Measurements from ENCODE around the gene PRKCZ. TPM values are rescaled to one million over a fixed set of nuclear protein-coding genes. Genes with fewer than 3 reads are reported as not detected.
A peak's percentile ranks its signal among the peaks of the same experiment; 100 is the strongest.
"Not testable (repeated sequence)": the region's sequence is repeated elsewhere in the genome, so short reads cannot be mapped to it uniquely, and the experiment has no call there.

PRKCZ gene
- total RNA-seq, 1 donor from 2014 or later, result 7.8 TPM

DNA sequence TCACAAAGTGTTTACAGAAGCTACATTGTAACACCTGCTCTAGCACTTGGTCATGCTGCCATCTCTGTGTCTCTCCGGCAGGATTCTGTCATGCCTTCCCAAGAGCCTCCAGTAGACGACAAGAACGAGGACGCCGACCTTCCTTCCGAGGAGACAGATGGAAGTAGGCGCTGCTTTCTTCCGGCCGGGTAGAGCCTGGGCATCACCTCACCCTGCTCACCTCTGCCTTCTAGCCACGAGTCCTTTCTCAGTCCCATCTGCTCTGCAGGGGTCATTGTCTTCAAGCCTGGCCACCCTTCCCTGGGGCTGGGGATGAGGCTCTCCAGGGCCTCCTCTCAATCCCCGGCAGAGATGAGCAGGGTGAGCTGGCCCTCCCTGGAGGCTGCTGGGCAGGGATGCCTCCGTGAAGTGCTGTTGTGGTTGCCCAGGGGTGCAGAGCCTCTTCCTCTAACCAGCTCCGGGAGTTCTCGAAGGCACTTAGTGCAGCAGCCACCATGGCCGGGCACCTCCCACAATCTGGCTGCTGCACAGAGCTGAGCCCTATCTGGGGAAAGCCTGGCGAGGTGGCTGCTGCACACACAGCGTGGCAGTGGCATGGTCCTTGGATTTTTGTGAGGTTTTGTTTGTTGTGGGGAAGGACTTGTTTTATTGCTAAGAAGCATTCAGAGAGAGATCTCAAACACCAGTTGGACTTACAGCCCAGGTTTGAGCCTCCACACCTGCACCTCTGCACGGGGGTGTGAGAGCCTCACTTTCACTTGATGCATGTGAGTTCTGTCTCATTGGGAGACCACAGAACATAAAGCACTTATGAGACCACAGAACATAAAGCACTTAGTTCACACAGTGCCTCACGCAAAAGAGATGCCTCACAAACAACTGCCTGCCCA, 96.0 kb downstream of the PRKCZ start:
- TF ChIP-seq, protein P1, sequence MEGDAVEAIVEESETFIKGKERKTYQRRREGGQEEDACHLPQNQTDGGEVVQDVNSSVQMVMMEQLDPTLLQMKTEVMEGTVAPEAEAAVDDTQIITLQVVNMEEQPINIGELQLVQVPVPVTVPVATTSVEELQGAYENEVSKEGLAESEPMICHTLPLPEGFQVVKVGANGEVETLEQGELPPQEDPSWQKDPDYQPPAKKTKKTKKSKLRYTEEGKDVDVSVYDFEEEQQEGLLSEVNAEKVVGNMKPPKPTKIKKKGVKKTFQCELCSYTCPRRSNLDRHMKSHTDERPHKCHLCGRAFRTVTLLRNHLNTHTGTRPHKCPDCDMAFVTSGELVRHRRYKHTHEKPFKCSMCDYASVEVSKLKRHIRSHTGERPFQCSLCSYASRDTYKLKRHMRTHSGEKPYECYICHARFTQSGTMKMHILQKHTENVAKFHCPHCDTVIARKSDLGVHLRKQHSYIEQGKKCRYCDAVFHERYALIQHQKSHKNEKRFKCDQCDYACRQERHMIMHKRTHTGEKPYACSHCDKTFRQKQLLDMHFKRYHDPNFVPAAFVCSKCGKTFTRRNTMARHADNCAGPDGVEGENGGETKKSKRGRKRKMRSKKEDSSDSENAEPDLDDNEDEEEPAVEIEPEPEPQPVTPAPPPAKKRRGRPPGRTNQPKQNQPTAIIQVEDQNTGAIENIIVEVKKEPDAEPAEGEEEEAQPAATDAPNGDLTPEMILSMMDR (IDR thresholded peaks at IDR 0.05), result no peak
- no peak overlapping the region for H3K27ac Mint-ChIP-seq (ENCODE audit: unreplicated experiment)
- H3K27me3 Mint-ChIP-seq (ENCODE audit: low read depth), result no peaks in the 10 kb centered on the region
- no peaks in the 10 kb centered on the region for H3K4me1 Mint-ChIP-seq (ENCODE audit: low read depth)
- no peak overlapping the region for H3K4me3 Mint-ChIP-seq (ENCODE audit: unreplicated experiment)
- no peaks in the 10 kb centered on the region for H3K36me3 Mint-ChIP-seq (ENCODE audit: low read depth)
- no peaks in the 10 kb centered on the region for H3K9me3 Mint-ChIP-seq (ENCODE audit: low read depth)
- DNase-seq (ENCODE audit: low spot score), result peak; percentile 76

DNA sequence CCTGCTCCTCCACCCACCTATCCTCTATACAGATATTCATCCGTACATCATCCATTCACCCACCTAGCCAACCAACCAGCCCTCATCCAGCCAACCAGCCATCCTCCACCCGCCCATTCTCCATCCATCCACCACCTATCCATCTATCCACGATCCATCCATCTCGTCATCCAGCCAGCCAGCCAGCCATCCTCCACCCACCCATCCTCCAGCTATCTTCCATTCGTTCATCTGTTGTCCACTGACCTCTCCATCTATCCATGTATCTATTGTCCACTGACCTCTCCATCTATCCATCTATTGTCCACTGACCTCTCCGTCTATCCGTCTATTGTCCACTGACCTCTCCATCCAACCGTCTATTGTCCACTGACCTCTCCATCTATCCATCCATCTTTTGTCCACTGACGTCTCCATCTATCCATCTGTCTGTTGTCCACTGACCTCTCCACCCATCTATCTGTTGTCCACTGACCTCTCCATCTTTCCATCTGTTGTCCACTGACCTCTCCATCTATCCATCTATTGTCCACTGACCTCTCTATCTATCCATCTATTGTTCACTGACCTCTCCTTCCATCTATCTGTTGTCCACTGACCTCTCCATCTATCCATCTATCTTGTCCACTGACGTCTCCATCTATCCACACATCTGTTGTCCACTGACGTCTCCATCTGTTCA, 96.8 kb downstream of the PRKCZ start:
- DNase-seq (ENCODE audit: low spot score), result no peak
- H3K4me3 Mint-ChIP-seq (ENCODE audit: unreplicated experiment), result no peak overlapping the region
- no peaks in the 10 kb centered on the region for H3K9me3 Mint-ChIP-seq (ENCODE audit: low read depth)
- TF ChIP-seq, protein P1 (IDR thresholded peaks at IDR 0.05), result no peak
- H3K4me1 Mint-ChIP-seq (ENCODE audit: low read depth), result no peaks in the 10 kb centered on the region
- H3K27ac Mint-ChIP-seq (ENCODE audit: unreplicated experiment), result no peak overlapping the region
- H3K36me3 Mint-ChIP-seq (ENCODE audit: low read depth), result no peaks in the 10 kb centered on the region
- H3K27me3 Mint-ChIP-seq (ENCODE audit: low read depth), result no peaks in the 10 kb centered on the region

DNA sequence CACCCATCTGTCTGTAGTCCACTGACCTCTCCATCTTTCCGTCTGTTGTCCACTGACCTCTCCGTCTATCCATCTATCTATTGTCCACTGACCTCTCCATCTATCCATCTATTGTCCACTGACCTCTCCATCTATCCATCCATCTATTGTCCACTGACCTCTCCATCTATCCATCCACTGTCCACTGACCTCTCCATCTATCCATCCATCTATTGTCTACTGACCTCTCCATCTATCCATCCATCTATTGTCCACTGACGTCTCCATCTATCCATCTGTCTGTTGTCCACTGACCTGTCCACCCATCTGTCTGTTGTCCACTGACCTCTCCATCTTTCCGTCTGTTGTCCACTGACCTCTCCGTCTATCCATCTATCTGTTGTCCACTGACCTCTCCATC, 97.7 kb downstream of the PRKCZ start:
- H3K27ac Mint-ChIP-seq (ENCODE audit: unreplicated experiment); H3K27me3 Mint-ChIP-seq (ENCODE audit: low read depth); H3K9me3 Mint-ChIP-seq (ENCODE audit: low read depth); H3K4me3 Mint-ChIP-seq (ENCODE audit: unreplicated experiment); H3K36me3 Mint-ChIP-seq (ENCODE audit: low read depth); DNase-seq (ENCODE audit: low spot score); H3K4me1 Mint-ChIP-seq (ENCODE audit: low read depth): not testable (repeated sequence)

DNA sequence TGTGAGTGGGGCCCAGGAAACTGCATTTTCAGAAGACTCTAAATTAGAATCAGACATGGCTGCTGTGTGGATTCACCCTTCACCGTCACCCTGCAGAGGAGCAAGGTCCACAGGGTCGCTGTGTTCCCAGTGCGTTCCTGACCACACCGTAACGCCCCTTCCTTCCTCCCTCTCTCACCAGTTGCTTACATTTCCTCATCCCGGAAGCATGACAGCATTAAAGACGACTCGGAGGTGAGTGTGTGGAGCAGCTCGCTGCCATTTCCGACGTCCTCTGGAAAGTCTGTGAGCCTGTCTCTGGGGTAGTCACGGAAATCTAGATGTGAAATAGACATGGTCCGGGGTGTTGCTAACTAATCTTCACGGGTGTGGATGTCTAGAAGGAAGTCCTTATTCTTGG, 98.5 kb downstream of the PRKCZ start:
- no peaks in the 10 kb centered on the region for H3K36me3 Mint-ChIP-seq (ENCODE audit: low read depth)
- H3K4me1 Mint-ChIP-seq (ENCODE audit: low read depth), result no peaks in the 10 kb centered on the region
- no peaks in the 10 kb centered on the region for H3K9me3 Mint-ChIP-seq (ENCODE audit: low read depth)
- no peak overlapping the region for H3K4me3 Mint-ChIP-seq (ENCODE audit: unreplicated experiment)
- no peak overlapping the region for H3K27ac Mint-ChIP-seq (ENCODE audit: unreplicated experiment)
- no peaks in the 10 kb centered on the region for H3K27me3 Mint-ChIP-seq (ENCODE audit: low read depth)
- no peak for DNase-seq (ENCODE audit: low spot score)
- TF ChIP-seq, protein P1 (IDR thresholded peaks at IDR 0.05), result no peak

DNA sequence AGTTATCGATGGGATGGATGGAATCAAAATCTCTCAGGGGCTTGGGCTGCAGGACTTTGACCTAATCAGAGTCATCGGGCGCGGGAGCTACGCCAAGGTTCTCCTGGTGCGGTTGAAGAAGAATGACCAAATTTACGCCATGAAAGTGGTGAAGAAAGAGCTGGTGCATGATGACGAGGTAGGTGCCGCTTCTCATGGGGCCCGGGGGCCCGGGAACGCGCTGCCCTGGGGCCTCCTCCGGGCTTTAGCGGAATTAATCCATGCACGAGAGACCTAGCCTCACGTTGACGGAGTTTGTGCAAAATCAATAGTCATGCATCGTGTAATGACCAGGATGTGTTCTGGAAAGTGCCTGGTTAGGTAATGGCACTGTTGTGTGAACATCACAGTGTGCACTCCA, 100.6 kb downstream of the PRKCZ start:
- no peak overlapping the region for H3K4me3 Mint-ChIP-seq (ENCODE audit: unreplicated experiment)
- H3K9me3 Mint-ChIP-seq (ENCODE audit: low read depth), result peaks cover 6% of the 10 kb centered on the region
- TF ChIP-seq, protein P1 (IDR thresholded peaks at IDR 0.05), result no peak
- no peaks in the 10 kb centered on the region for H3K36me3 Mint-ChIP-seq (ENCODE audit: low read depth)
- no peaks in the 10 kb centered on the region for H3K4me1 Mint-ChIP-seq (ENCODE audit: low read depth)
- no peak for DNase-seq (ENCODE audit: low spot score)
- H3K27ac Mint-ChIP-seq (ENCODE audit: unreplicated experiment), result no peak overlapping the region
- H3K27me3 Mint-ChIP-seq (ENCODE audit: low read depth), result no peaks in the 10 kb centered on the region

Data from chondrocyte (in vitro differentiated cells).